ENCODE results near the gene XPO6. TPM values are rescaled to one million over a fixed set of nuclear protein-coding genes. Genes with fewer than 3 reads are reported as not detected.
"Not testable (repeated sequence)": the region's sequence is repeated elsewhere in the genome, so short reads cannot be mapped to it uniquely, and the experiment has no call there.

Gene XPO6
- total RNA-seq, 1 donor from 2014 or later = 232 TPM

GRCh38 chr16:28241924-28242323 lies 30.2 kb upstream of the XPO6 start:
- TF ChIP-seq CTCF (IDR thresholded peaks at IDR 0.05; ENCODE audit: partially characterized antibody, unreplicated experiment) = no peak
- no peaks in the 10 kb centered on the region for H3K36me3 Mint-ChIP-seq (ENCODE audit: unreplicated experiment)
- no peak overlapping the region for H3K4me3 Mint-ChIP-seq (ENCODE audit: unreplicated experiment)

GRCh38 chr16:28237754-28238357 lies 26.1 kb upstream of the XPO6 start:
- Mint-ChIP-seq H3K4me3 (ENCODE audit: unreplicated experiment) (no peak overlapping the region), H3K27me3 (ENCODE audit: unreplicated experiment) (no peaks in the 10 kb centered on the region), H3K9me3 (ENCODE audit: unreplicated experiment) (peaks cover 5% of the 10 kb centered on the region), H3K27ac (ENCODE audit: unreplicated experiment) (no peak overlapping the region), H3K36me3 (ENCODE audit: unreplicated experiment) (no peaks in the 10 kb centered on the region), H3K4me1 (ENCODE audit: low read depth, unreplicated experiment) (no peaks in the 10 kb centered on the region)
- no peak for DNase-seq
- TF ChIP-seq CTCF (IDR thresholded peaks at IDR 0.05; ENCODE audit: partially characterized antibody, unreplicated experiment) = no peak

More at GRCh38 chr16:28241924-28242323, 30.2 kb upstream of the XPO6 start:
- no peak for DNase-seq
- no peak overlapping the region for H3K27ac Mint-ChIP-seq (ENCODE audit: unreplicated experiment)
- H3K9me3 Mint-ChIP-seq (ENCODE audit: unreplicated experiment) = peaks cover 8% of the 10 kb centered on the region
- H3K4me1 Mint-ChIP-seq (ENCODE audit: low read depth, unreplicated experiment) = no peaks in the 10 kb centered on the region
- H3K27me3 Mint-ChIP-seq (ENCODE audit: unreplicated experiment) = no peaks in the 10 kb centered on the region

- Mint-ChIP-seq H3K4me3 (ENCODE audit: unreplicated experiment) (no peak overlapping the region), H3K36me3 (ENCODE audit: unreplicated experiment) (no peaks in the 10 kb centered on the region), H3K4me1 (ENCODE audit: low read depth, unreplicated experiment) (no peaks in the 10 kb centered on the region), H3K27ac (ENCODE audit: unreplicated experiment) (no peak overlapping the region), H3K9me3 (ENCODE audit: unreplicated experiment) (peaks cover 1% of the 10 kb centered on the region), H3K27me3 (ENCODE audit: unreplicated experiment) (peaks cover 2% of the 10 kb centered on the region)
- no peak for DNase-seq
- TF ChIP-seq CTCF (IDR thresholded peaks at IDR 0.05; ENCODE audit: partially characterized antibody, unreplicated experiment) = no peak
Measured at GRCh38 chr16:28231763-28232162, 20.0 kb upstream of the XPO6 start.

GRCh38 chr16:28223909-28224308 lies 12.1 kb upstream of the XPO6 start:
- DNase-seq; H3K9me3 Mint-ChIP-seq (ENCODE audit: unreplicated experiment); H3K36me3 Mint-ChIP-seq (ENCODE audit: unreplicated experiment); H3K27ac Mint-ChIP-seq (ENCODE audit: unreplicated experiment); H3K4me1 Mint-ChIP-seq (ENCODE audit: low read depth, unreplicated experiment); H3K27me3 Mint-ChIP-seq (ENCODE audit: unreplicated experiment); H3K4me3 Mint-ChIP-seq (ENCODE audit: unreplicated experiment): not testable (repeated sequence)

- not testable (repeated sequence) for DNase-seq; H3K27me3 Mint-ChIP-seq (ENCODE audit: unreplicated experiment); H3K27ac Mint-ChIP-seq (ENCODE audit: unreplicated experiment); H3K4me1 Mint-ChIP-seq (ENCODE audit: low read depth, unreplicated experiment); H3K9me3 Mint-ChIP-seq (ENCODE audit: unreplicated experiment); H3K36me3 Mint-ChIP-seq (ENCODE audit: unreplicated experiment); H3K4me3 Mint-ChIP-seq (ENCODE audit: unreplicated experiment)
Measured at GRCh38 chr16:28219777-28220176, 8.0 kb upstream of the XPO6 start.

- peaks cover 6% of the 10 kb centered on the region for H3K27me3 Mint-ChIP-seq (ENCODE audit: unreplicated experiment)
- no peak for DNase-seq
- TF ChIP-seq CTCF (IDR thresholded peaks at IDR 0.05; ENCODE audit: partially characterized antibody, unreplicated experiment) = no peak
- no peaks in the 10 kb centered on the region for H3K36me3 Mint-ChIP-seq (ENCODE audit: unreplicated experiment)
- H3K4me1 Mint-ChIP-seq (ENCODE audit: low read depth, unreplicated experiment) = no peaks in the 10 kb centered on the region
- no peaks in the 10 kb centered on the region for H3K9me3 Mint-ChIP-seq (ENCODE audit: unreplicated experiment)
- no peak overlapping the region for H3K4me3 Mint-ChIP-seq (ENCODE audit: unreplicated experiment)
- H3K27ac Mint-ChIP-seq (ENCODE audit: unreplicated experiment) = no peak overlapping the region
Measured at GRCh38 chr16:28219282-28219681, 7.5 kb upstream of the XPO6 start.
